ENCODE data around the gene NELL1. TPM values are rescaled to one million over a fixed set of nuclear protein-coding genes. Genes with fewer than 3 reads are reported as not detected.

The NELL1 gene
- total RNA-seq, 2 donors from 2014 or later = 0.19 TPM; not detected in 1

DNA sequence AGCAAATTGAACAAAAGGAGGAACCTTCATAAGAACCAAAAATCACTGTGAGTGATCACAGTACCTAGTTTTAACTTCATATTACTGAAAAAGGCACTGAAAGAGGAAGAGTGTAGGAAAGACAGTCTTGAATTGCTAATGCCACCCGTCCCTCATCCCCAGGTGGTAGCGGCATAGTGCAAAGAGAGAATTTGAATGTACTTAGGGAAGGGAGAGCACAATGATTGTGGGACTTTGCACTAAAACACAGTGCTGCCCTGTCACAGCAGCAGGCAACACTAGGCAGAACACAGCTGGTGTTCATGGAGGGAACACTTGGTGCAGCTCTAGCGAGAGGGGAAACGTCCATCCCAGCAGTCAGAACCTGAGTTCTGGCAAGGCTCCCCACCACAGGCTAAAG lies 807.2 kb downstream of the NELL1 start:
- DNase-seq = no peak
- TF ChIP-seq, protein P1, sequence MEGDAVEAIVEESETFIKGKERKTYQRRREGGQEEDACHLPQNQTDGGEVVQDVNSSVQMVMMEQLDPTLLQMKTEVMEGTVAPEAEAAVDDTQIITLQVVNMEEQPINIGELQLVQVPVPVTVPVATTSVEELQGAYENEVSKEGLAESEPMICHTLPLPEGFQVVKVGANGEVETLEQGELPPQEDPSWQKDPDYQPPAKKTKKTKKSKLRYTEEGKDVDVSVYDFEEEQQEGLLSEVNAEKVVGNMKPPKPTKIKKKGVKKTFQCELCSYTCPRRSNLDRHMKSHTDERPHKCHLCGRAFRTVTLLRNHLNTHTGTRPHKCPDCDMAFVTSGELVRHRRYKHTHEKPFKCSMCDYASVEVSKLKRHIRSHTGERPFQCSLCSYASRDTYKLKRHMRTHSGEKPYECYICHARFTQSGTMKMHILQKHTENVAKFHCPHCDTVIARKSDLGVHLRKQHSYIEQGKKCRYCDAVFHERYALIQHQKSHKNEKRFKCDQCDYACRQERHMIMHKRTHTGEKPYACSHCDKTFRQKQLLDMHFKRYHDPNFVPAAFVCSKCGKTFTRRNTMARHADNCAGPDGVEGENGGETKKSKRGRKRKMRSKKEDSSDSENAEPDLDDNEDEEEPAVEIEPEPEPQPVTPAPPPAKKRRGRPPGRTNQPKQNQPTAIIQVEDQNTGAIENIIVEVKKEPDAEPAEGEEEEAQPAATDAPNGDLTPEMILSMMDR (IDR thresholded peaks at IDR 0.05) = no peak
- H3K4me3 ChIP-seq = no peak overlapping the region
- no peaks in the 10 kb centered on the region for H3K9me3 ChIP-seq
- no peaks in the 10 kb centered on the region for H3K4me1 ChIP-seq
- no peak overlapping the region for H3K27ac ChIP-seq
- intact Hi-C loops (cut with DNase I) = no loop called here
- no peaks in the 10 kb centered on the region for H3K27me3 ChIP-seq
- no peak overlapping the region for H3K9ac ChIP-seq (ENCODE audit: low read depth in 2 of 2, low read length in 2 of 2)
- no peaks in the 10 kb centered on the region for H3K36me3 ChIP-seq

DNA sequence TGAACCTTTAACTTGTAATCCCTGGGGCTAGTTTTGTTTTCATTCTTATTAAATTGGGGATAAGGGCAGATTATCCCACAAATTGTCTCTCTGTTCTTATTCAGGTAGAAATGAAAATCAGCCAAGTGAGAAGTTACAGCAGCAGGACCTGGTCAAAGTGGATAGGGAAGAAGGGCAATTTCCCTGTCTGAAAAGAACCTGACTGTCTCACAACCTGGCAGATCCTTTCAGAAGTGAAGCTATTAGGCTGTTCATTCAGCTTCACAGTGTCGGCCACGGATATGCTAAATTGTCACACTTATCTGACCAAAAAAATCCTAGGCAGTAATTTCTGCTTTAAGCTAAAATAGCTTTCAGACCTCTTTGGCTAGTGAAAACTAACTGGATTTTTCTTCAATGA lies 810.9 kb downstream of the NELL1 start:
- no peaks in the 10 kb centered on the region for H3K9me3 ChIP-seq
- H3K27me3 ChIP-seq = no peaks in the 10 kb centered on the region
- H3K4me1 ChIP-seq = no peaks in the 10 kb centered on the region
- H3K4me3 ChIP-seq = no peak overlapping the region
- no peaks in the 10 kb centered on the region for H3K36me3 ChIP-seq
- DNase-seq = no peak
- no peak overlapping the region for H3K9ac ChIP-seq (ENCODE audit: low read depth in 2 of 2, low read length in 2 of 2)
- intact Hi-C loops (cut with DNase I) = no loop called here
- TF ChIP-seq, protein P1 (IDR thresholded peaks at IDR 0.05) = no peak
- no peak overlapping the region for H3K27ac ChIP-seq

DNA sequence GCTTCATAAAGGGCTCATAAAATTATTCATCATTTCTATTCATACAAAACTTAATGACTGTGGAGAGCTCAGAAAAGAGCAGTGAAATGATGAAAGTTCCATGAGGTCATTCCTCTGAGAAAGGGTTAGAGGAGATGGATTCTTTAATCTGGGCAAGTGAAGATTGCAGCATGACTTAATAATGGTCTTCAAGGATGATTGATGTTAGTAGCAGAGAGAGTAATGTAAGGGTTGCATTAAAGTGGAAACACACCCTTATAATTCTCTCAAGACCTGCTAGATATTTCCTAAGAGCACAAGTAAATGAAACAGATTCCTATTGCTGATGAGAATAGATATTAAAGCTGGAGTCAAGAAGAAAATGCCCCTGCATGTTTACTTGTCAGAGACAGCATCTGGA lies 811.9 kb downstream of the NELL1 start:
- intact Hi-C loops (cut with DNase I) = no loop called here
- no peak overlapping the region for H3K9ac ChIP-seq (ENCODE audit: low read depth in 2 of 2, low read length in 2 of 2)
- H3K9me3 ChIP-seq = no peaks in the 10 kb centered on the region
- H3K4me3 ChIP-seq = no peak overlapping the region
- no peaks in the 10 kb centered on the region for H3K36me3 ChIP-seq
- no peaks in the 10 kb centered on the region for H3K4me1 ChIP-seq
- DNase-seq = no peak
- no peak overlapping the region for H3K27ac ChIP-seq
- no peaks in the 10 kb centered on the region for H3K27me3 ChIP-seq
- TF ChIP-seq, protein P1 (IDR thresholded peaks at IDR 0.05) = no peak

DNA sequence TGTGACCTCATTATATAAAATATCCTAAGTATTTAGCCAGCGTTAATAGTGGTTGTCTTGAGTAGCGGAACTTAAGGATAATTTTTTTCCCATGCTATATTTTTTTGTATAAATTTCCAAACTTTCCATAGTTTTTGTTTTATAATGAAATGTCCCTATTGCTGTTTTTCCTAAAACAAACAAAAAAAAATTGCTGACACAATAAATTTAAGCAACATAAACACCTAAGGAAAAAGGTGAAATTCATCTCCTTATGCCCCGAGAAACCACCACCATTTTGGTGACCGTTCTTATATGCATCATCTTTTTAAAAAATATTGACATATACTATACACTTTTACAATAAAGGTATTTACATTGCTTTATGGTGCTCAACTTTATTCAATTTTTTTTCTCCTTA lies 814.7 kb downstream of the NELL1 start:
- no peak for DNase-seq
- Histone ChIP-seq H3K4me1 (no peaks in the 10 kb centered on the region), H3K27me3 (no peaks in the 10 kb centered on the region), H3K4me3 (no peak overlapping the region), H3K27ac (no peak overlapping the region), H3K9me3 (no peaks in the 10 kb centered on the region), H3K9ac (ENCODE audit: low read depth in 2 of 2, low read length in 2 of 2) (no peak overlapping the region), H3K36me3 (no peaks in the 10 kb centered on the region)
- intact Hi-C loops (cut with DNase I) = no loop called here
- TF ChIP-seq, protein P1 (IDR thresholded peaks at IDR 0.05) = no peak

DNA sequence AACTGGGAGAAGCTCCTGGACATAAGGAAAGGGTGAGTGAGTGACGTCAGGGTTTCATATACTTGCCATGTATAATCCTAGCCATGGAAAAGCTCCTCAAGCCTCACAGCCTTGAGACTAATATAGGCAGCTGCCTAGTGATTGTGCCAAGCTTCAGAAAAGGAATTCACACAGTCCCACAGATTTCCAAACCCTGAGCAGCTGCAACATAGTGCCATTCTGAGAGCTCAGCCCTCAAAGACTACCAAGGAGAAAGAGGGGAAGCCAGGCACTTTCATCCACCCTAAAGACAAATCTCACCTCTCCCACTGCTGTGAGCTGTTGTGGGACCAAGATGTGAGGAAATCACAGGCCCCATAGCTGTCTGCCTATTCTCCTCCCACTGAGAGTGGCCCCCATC lies 815.6 kb downstream of the NELL1 start:
- intact Hi-C loops (cut with DNase I) = no loop called here
- TF ChIP-seq, protein P1 (IDR thresholded peaks at IDR 0.05) = no peak

DNA sequence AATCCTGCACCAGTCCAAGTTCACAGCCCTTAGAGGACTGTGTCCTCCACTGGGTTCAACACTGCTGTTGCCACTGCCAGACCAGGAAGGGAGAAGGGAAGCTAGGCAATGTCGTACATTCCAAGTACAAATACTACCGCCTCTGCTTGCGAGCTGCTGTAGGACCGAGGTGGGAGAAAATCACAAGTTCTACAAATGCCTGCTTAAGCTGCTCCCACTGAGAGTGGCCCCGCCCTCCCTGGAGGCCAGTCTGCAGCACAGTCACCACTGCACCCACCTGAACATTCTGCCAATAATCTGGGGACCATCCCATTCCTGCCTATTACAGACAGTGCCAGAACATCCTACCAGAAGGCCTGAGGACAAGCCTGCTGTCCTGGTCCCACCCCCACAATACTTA lies 816.0 kb downstream of the NELL1 start:
- H3K36me3 ChIP-seq = no peaks in the 10 kb centered on the region
- H3K27ac ChIP-seq = no peak overlapping the region
- no peak overlapping the region for H3K4me3 ChIP-seq
- intact Hi-C loops (cut with DNase I) = no loop called here
- H3K27me3 ChIP-seq = no peaks in the 10 kb centered on the region
- no peaks in the 10 kb centered on the region for H3K4me1 ChIP-seq
- no peak for DNase-seq
- H3K9me3 ChIP-seq = no peaks in the 10 kb centered on the region
- H3K9ac ChIP-seq (ENCODE audit: low read depth in 2 of 2, low read length in 2 of 2) = no peak overlapping the region
- TF ChIP-seq, protein P1 (IDR thresholded peaks at IDR 0.05) = no peak

More for the DNA sequence above, 815.6 kb downstream of the NELL1 start:
- Histone ChIP-seq H3K27ac (no peak overlapping the region), H3K4me3 (no peak overlapping the region), H3K36me3 (no peaks in the 10 kb centered on the region), H3K27me3 (no peaks in the 10 kb centered on the region), H3K9ac (ENCODE audit: low read depth in 2 of 2, low read length in 2 of 2) (no peak overlapping the region), H3K4me1 (no peaks in the 10 kb centered on the region), H3K9me3 (no peaks in the 10 kb centered on the region)
- no peak for DNase-seq

Measured in colonic mucosa (tissue), 4 donors.